BLaER1 treated with 17β-estradiol and CSF1 and Interleukin-3, amounts not matched to agents 10 nM and 100 nM (cell line): ENCODE measurements around the gene ACBD6.

Experiments
- H3K27ac ChIP-seq, 11 experiments: shearing (Covaris generic); formaldehyde crosslinking; 2 replicates each; pipeline ENCODE4 v1.8.1; 2022
- H3K27me3 ChIP-seq, 11 experiments: shearing (Covaris generic); formaldehyde crosslinking; 2 replicates each; pipeline ENCODE4 v1.8.1; 2022
- H3K36me3 ChIP-seq, 11 experiments: shearing (Covaris generic); formaldehyde crosslinking; 2 replicates each; pipeline ENCODE4 v1.8.1; 2022
- H3K4me1 ChIP-seq, 10 experiments: shearing (Covaris generic); formaldehyde crosslinking; 2 replicates each; pipeline ENCODE4 v1.8.1; 2022
- H3K4me2 ChIP-seq, 11 experiments: shearing (Covaris generic); formaldehyde crosslinking; 2 replicates each; pipeline ENCODE4 v1.8.1; 2022
- H3K4me3 ChIP-seq, 10 experiments: shearing (Covaris generic); formaldehyde crosslinking; 2 replicates each; pipeline ENCODE4 v1.8.1; 2022
- H3K9ac ChIP-seq, 11 experiments: shearing (Covaris generic); formaldehyde crosslinking; 2 replicates each; pipeline ENCODE4 v1.8.1; 2022
- H3K9me3 ChIP-seq, 11 experiments: shearing (Covaris generic); formaldehyde crosslinking; replicated peaks in 1 of 11; 2 replicates each; pipeline ENCODE4 v1.8.1; 2022
- H4K20me1 ChIP-seq, 11 experiments: shearing (Covaris generic); formaldehyde crosslinking; 2 replicates each; pipeline ENCODE4 v1.8.1; 2022
- Cebpa-rat ChIP-seq, 11 experiments: shearing (Covaris generic); IDR thresholded peaks; 2 replicates each; pipeline ENCODE4 v1.8.1; 2022

Gene ACBD6

GRCh38 chr1:180352021-180352420 is 150.4 kb downstream of the ACBD6 start:
- 0 out of 22 replicates have a peak, but pooled peaks cover 0 to 4% (median 0%) of the 10 kb centered on the region in 11 experiments for H4K20me1 ChIP-seq
- H3K27me3 ChIP-seq = no peaks in the 10 kb centered on the region
- TF ChIP-seq Cebpa-rat (IDR thresholded peaks at IDR 0.05) = peak in 3 of 11 experiments; percentile 31 to 43 (median 41); a peak in 1 of 22 replicates

GRCh38 chr1:180345148-180345547 is 157.2 kb downstream of the ACBD6 start:
- Histone ChIP-seq H3K4me1 (peaks cover 0 to 14% (median 9%) of the 10 kb centered on the region in 10 experiments; a peak in 8 of 20 replicates), H3K9me3 (peaks cover 0 to 4% (median under 1%) of the 10 kb centered on the region in 11 experiments; a peak in 1 of 22 replicates), H3K27me3 (no peaks in the 10 kb centered on the region), H3K4me3 (no peak overlapping the region), H3K27ac (no peak overlapping the region), H4K20me1 (peaks cover 0 to 13% (median 0%) of the 10 kb centered on the region in 11 experiments; a peak in 5 of 22 replicates), H3K36me3 (peaks cover 0 to 10% (median 5%) of the 10 kb centered on the region in 11 experiments; a peak in 8 of 22 replicates), H3K4me2 (no peak overlapping the region), H3K9ac (no peak overlapping the region)
- no peak for TF ChIP-seq Cebpa-rat (IDR thresholded peaks at IDR 0.05)

More at GRCh38 chr1:180352021-180352420, 150.4 kb downstream of the ACBD6 start:
- no peak overlapping the region for H3K4me2 ChIP-seq
- H3K9me3 ChIP-seq = peaks cover 0 to 8% (median 0%) of the 10 kb centered on the region in 11 experiments; a peak in 1 of 22 replicates
- H3K36me3 ChIP-seq = peaks cover 0 to 8% (median 0%) of the 10 kb centered on the region in 11 experiments; a peak in 2 of 22 replicates
- peaks cover 0 to 7% (median 0%) of the 10 kb centered on the region in 10 experiments; a peak in 4 of 20 replicates for H3K4me1 ChIP-seq
- no peak overlapping the region for H3K9ac ChIP-seq
- no peak overlapping the region for H3K27ac ChIP-seq
- H3K4me3 ChIP-seq = no peak overlapping the region

GRCh38 chr1:180343921-180344769 is 158.2 kb downstream of the ACBD6 start:
- Histone ChIP-seq H3K4me2 (peak overlapping the region in 3 of 11 experiments; percentile 11 to 38 (median 14); a peak in 4 of 22 replicates), H3K4me3 (no peak overlapping the region), H3K4me1 (peaks cover 0 to 14% (median 9%) of the 10 kb centered on the region in 10 experiments; a peak in 8 of 20 replicates), H3K36me3 (peaks cover 0 to 16% (median 9%) of the 10 kb centered on the region in 11 experiments; a peak in 9 of 22 replicates), H3K9me3 (peaks cover 0 to 10% (median 8%) of the 10 kb centered on the region in 11 experiments; a peak in 10 of 22 replicates), H3K9ac (no peak overlapping the region), H4K20me1 (peaks cover 0 to 13% (median 0%) of the 10 kb centered on the region in 11 experiments; a peak in 5 of 22 replicates), H3K27ac (no peak overlapping the region), H3K27me3 (no peaks in the 10 kb centered on the region)
- no peak for TF ChIP-seq Cebpa-rat (IDR thresholded peaks at IDR 0.05)

- peaks cover 13 to 28% (median 21%) of the 10 kb centered on the region in 11 experiments; a peak in 20 of 22 replicates for H3K36me3 ChIP-seq
- H3K4me2 ChIP-seq = no peak overlapping the region
- peaks cover 37 to 56% (median 49%) of the 10 kb centered on the region in 11 experiments for H3K9me3 ChIP-seq
- no peak overlapping the region for H3K9ac ChIP-seq
- H4K20me1 ChIP-seq = peaks cover 0 to 3% (median 0%) of the 10 kb centered on the region in 11 experiments; a peak in 3 of 22 replicates
- H3K27me3 ChIP-seq = no peaks in the 10 kb centered on the region
- H3K27ac ChIP-seq = no peak overlapping the region
- no peak overlapping the region for H3K4me3 ChIP-seq
- no peak for TF ChIP-seq Cebpa-rat (IDR thresholded peaks at IDR 0.05)
- H3K4me1 ChIP-seq = no peaks in the 10 kb centered on the region
Measured at GRCh38 chr1:180327089-180327488, 175.3 kb downstream of the ACBD6 start.

- H3K27me3 ChIP-seq = no peaks in the 10 kb centered on the region
- no peak overlapping the region for H3K4me3 ChIP-seq
- peaks cover 0 to under 1% (median 0%) of the 10 kb centered on the region in 11 experiments; a peak in 2 of 22 replicates for H3K9me3 ChIP-seq
- H3K4me2 ChIP-seq = no peak overlapping the region
- H3K4me1 ChIP-seq = peaks cover 0 to 19% (median 1%) of the 10 kb centered on the region in 10 experiments; a peak in 4 of 20 replicates
- H3K9ac ChIP-seq = no peak overlapping the region
- TF ChIP-seq Cebpa-rat (IDR thresholded peaks at IDR 0.05) = no peak
- peaks cover 0 to 3% (median 0%) of the 10 kb centered on the region in 11 experiments; a peak in 2 of 22 replicates for H4K20me1 ChIP-seq
- H3K27ac ChIP-seq = no peak overlapping the region
- H3K36me3 ChIP-seq = peaks cover 4 to 41% (median 21%) of the 10 kb centered on the region in 11 experiments; a peak in 20 of 22 replicates
Measured at GRCh38 chr1:180312926-180313325, 189.5 kb downstream of the ACBD6 start.

GRCh38 chr1:180311011-180311730 is 191.2 kb downstream of the ACBD6 start:
- TF ChIP-seq Cebpa-rat (IDR thresholded peaks at IDR 0.05) = no peak
- no peak overlapping the region for H3K27ac ChIP-seq

GRCh38 chr1:180310095-180310494 is 192.3 kb downstream of the ACBD6 start:
- Histone ChIP-seq H3K9me3 (peaks cover 10 to 23% (median 18%) of the 10 kb centered on the region in 11 experiments; a peak in 21 of 22 replicates), H3K36me3 (peaks cover 16 to 57% (median 31%) of the 10 kb centered on the region in 11 experiments; a peak in 20 of 22 replicates), H3K4me2 (peak overlapping the region in 3 of 11 experiments; percentile 20 to 42 (median 25); a peak in 4 of 22 replicates), H3K27me3 (no peaks in the 10 kb centered on the region), H3K4me3 (no peak overlapping the region), H4K20me1 (no peaks in the 10 kb centered on the region), H3K4me1 (peaks cover 0 to 19% (median 1%) of the 10 kb centered on the region in 10 experiments; a peak in 4 of 20 replicates), H3K9ac (no peak overlapping the region), H3K27ac (no peak overlapping the region)
- peak in 4 of 11 experiments; percentile 15 to 56 (median 30); a peak in 2 of 22 replicates for TF ChIP-seq Cebpa-rat (IDR thresholded peaks at IDR 0.05)

More at GRCh38 chr1:180311011-180311730, 191.2 kb downstream of the ACBD6 start:
- H3K4me3 ChIP-seq = no peak overlapping the region
- H3K27me3 ChIP-seq = no peaks in the 10 kb centered on the region
- peaks cover 9 to 18% (median 16%) of the 10 kb centered on the region in 11 experiments; a peak in 21 of 22 replicates for H3K9me3 ChIP-seq
- H3K36me3 ChIP-seq = peaks cover 16 to 58% (median 30%) of the 10 kb centered on the region in 11 experiments; a peak in 20 of 22 replicates
- H3K9ac ChIP-seq = no peak overlapping the region
- H3K4me1 ChIP-seq = peaks cover 0 to 19% (median 1%) of the 10 kb centered on the region in 10 experiments; a peak in 4 of 20 replicates
- no peak overlapping the region for H3K4me2 ChIP-seq
- H4K20me1 ChIP-seq = peaks cover 0 to 3% (median 0%) of the 10 kb centered on the region in 11 experiments; a peak in 2 of 22 replicates

- Histone ChIP-seq H3K4me1 (peaks cover 0 to 19% (median 1%) of the 10 kb centered on the region in 10 experiments; a peak in 4 of 20 replicates), H3K9me3 (peaks cover 10 to 26% (median 22%) of the 10 kb centered on the region in 11 experiments; a peak in 21 of 22 replicates), H3K27ac (0 out of 22 replicates have a peak overlapping the region, but pooled peaks of 1 of the 11 experiments have one; percentile 18), H4K20me1 (no peaks in the 10 kb centered on the region), H3K4me3 (no peak overlapping the region), H3K4me2 (no peak overlapping the region), H3K9ac (no peak overlapping the region), H3K27me3 (no peaks in the 10 kb centered on the region), H3K36me3 (peaks cover 16 to 57% (median 31%) of the 10 kb centered on the region in 11 experiments; a peak in 20 of 22 replicates)
- TF ChIP-seq Cebpa-rat (IDR thresholded peaks at IDR 0.05) = no peak
Measured at GRCh38 chr1:180309338-180309737, 193.0 kb downstream of the ACBD6 start.
